Tibial artery (tissue), 4 donors: Measurements from ENCODE around the gene WDHD1.
A peak's percentile ranks its signal among the peaks of the same experiment; 100 is the strongest.

Experiments
- DNase-seq, 2 donors: peaks; one replicate each; pipeline ENCODE4 v3.0.0-alpha.2; 2019
- H3K27ac ChIP-seq, 2 donors: fragments of 200-600 bp; sonication (generic) in 1 of 2; 1 replicate in 1 of 2; 2 replicates in 1 of 2; pipeline ENCODE4 v1.5.1; 2018 to 2019; ENCODE audit warnings: mild to moderate bottlenecking in 1 of 2
- H3K27me3 ChIP-seq, 2 donors: fragments of 200-600 bp; sonication (generic) in 1 of 2; one replicate each; pipeline versions ENCODE4 v1.5.1 to v1.6.0; 2016 to 2019
- H3K36me3 ChIP-seq, 3 donors: fragments of 200-600 bp; sonication (generic) in 2 of 3; one replicate each; pipeline ENCODE4 v1.5.1; 2016 to 2019; ENCODE audit warnings: mild to moderate bottlenecking in 2 of 3
- H3K4me1 ChIP-seq, 4 donors: fragments of 200-600 bp; sonication (generic) in 2 of 4; 1 replicate in 3 of 4; 2 replicates in 1 of 4; pipeline ENCODE4 v1.5.1; 2016 to 2019
- H3K4me3 ChIP-seq, 2 donors: fragments of 200-600 bp; sonication (generic) in 1 of 2; 1 replicate in 1 of 2; 2 replicates in 1 of 2; pipeline ENCODE4 v1.5.1; 2018 to 2019; ENCODE audit warnings: mild to moderate bottlenecking in 2 of 2
- H3K9me3 ChIP-seq, 3 donors: fragments of 200-600 bp; sonication (generic) in 1 of 3; one replicate each; pipeline ENCODE4 v1.5.1; 2016 to 2019
- CTCF ChIP-seq, 2 experiments: fragments of 200-600 bp in 1 of 2; fragments of 450-650 bp in 1 of 2; IDR thresholded peaks; one replicate each; pipeline ENCODE4 v1.5.1; 2017 to 2019; ENCODE audit warnings: antibody characterized with exemption in 2 of 2, mild to moderate bottlenecking in 1 of 2, moderate library complexity in 1 of 2
- intact Hi-C: fragments of 100-400 bp; cut with DNase I; formaldehyde crosslinking; loops from one replicate; pipeline ENCODE4 v1.15.0; 2023; ENCODE audit warnings: low total_unique reads

Gene WDHD1

GRCh38 chr14:55057919-55058318, 31.0 kb upstream of the WDHD1 start:
- H3K27ac ChIP-seq: no peak overlapping the region
- H3K4me1 ChIP-seq: peaks cover 0 to 84% (median 20%) of the 10 kb centered on the region in 4 donors
- no peak for DNase-seq
- no peak overlapping the region for H3K4me3 ChIP-seq
- H3K9me3 ChIP-seq: no peaks in the 10 kb centered on the region
- peaks cover 4 to 24% (median 14%) of the 10 kb centered on the region in 3 donors for H3K36me3 ChIP-seq
- TF ChIP-seq CTCF (IDR thresholded peaks at IDR 0.05): no peak
- no peaks in the 10 kb centered on the region for H3K27me3 ChIP-seq
- intact Hi-C loops: no loop called here

- peaks cover 0 to 19% (median 10%) of the 10 kb centered on the region in 3 donors for H3K36me3 ChIP-seq
- H3K27me3 ChIP-seq: no peaks in the 10 kb centered on the region
- no peak overlapping the region for H3K4me3 ChIP-seq
- no peaks in the 10 kb centered on the region for H3K9me3 ChIP-seq
- peak overlapping the region in 1 of 2 donors; percentile 99 for H3K27ac ChIP-seq
- peaks cover 0 to 66% (median 19%) of the 10 kb centered on the region in 4 donors for H3K4me1 ChIP-seq
- DNase-seq: no peak
- no peak for TF ChIP-seq CTCF (IDR thresholded peaks at IDR 0.05)
- intact Hi-C loops: no loop called here
Measured at GRCh38 chr14:55054098-55054497, 27.2 kb upstream of the WDHD1 start.

- Histone ChIP-seq H3K4me3 (peak overlapping the region; percentile 91 to 94), H3K27me3 (no peaks in the 10 kb centered on the region), H3K4me1 (peaks cover 0 to 65% (median 19%) of the 10 kb centered on the region in 4 donors), H3K9me3 (no peaks in the 10 kb centered on the region), H3K36me3 (peaks cover 0 to 19% (median 8%) of the 10 kb centered on the region in 3 donors), H3K27ac (peak overlapping the region; percentile 99 to 100)
- intact Hi-C loops: no loop called here
- no peak for DNase-seq
- TF ChIP-seq CTCF (IDR thresholded peaks at IDR 0.05): no peak
Measured at GRCh38 chr14:55053500-55053899, 26.6 kb upstream of the WDHD1 start.

GRCh38 chr14:55053018-55053417, 26.1 kb upstream of the WDHD1 start:
- H3K4me1 ChIP-seq: peaks cover 0 to 61% (median 17%) of the 10 kb centered on the region in 4 donors
- peak overlapping the region; percentile 91 to 94 for H3K4me3 ChIP-seq
- intact Hi-C loops: no loop called here

DNA sequence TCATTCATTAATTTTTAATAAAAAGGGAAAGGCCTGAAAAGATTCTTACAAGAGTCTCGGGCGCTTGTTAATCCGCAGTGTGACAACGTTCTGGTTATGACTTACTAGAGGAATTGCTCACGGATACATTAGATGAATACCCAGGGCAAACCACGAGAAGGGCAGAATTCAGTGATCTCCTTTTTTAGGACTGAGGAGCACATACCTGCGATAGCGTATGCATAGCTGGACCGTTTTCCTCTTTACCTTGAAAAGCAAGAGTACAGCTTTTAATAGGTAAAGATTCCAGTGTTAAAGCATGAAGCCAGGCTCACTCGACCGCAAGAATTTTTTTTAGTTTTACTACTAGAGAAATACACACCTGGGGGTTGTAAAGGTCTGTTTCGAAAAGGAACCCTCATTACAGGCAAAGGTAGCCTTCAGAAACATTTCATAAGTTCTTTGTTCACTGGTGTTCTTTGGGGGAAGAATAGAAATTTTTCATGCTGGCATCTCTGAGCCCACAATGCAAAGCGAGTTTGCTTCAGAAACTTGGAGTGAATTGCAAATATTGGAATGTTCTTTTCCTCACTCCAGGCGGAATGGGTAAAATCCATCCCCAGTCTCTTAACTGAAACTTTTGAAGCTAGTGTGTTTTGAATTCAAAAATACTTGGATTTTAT, 25.5 kb upstream of the WDHD1 start:
- Histone ChIP-seq H3K27ac (peak overlapping the region; percentile 99 to 100), H3K36me3 (peaks cover 0 to 9% (median 0%) of the 10 kb centered on the region in 3 donors), H3K4me3 (peak overlapping the region; percentile 91 to 94), H3K4me1 (peaks cover 0 to 58% (median 16%) of the 10 kb centered on the region in 4 donors), H3K9me3 (no peaks in the 10 kb centered on the region), H3K27me3 (no peaks in the 10 kb centered on the region)
- TF ChIP-seq CTCF (IDR thresholded peaks at IDR 0.05): no peak
- intact Hi-C loops: no loop called here
- no peak for DNase-seq

More at GRCh38 chr14:55053018-55053417, 26.1 kb upstream of the WDHD1 start:
- no peaks in the 10 kb centered on the region for H3K27me3 ChIP-seq
- no peaks in the 10 kb centered on the region for H3K9me3 ChIP-seq
- peaks cover 0 to 15% (median 3%) of the 10 kb centered on the region in 3 donors for H3K36me3 ChIP-seq
- peak overlapping the region; percentile 99 to 100 for H3K27ac ChIP-seq
- no peak for TF ChIP-seq CTCF (IDR thresholded peaks at IDR 0.05)
- no peak for DNase-seq
